Loucy (cell line): ENCODE results near the gene SLC5A10.

Experiments
- H2AFZ ChIP-seq: fragments of 200-600 bp; sonication (generic); 2 replicates; pipeline ENCODE4 v1.6.0; 2016; ENCODE audit warnings: antibody characterized with exemption, mild to moderate bottlenecking, low read length, moderate library complexity
- H3F3A ChIP-seq: fragments of 200-600 bp; 2 replicates; pipeline ENCODE4 v1.6.0; 2016; ENCODE audit warnings: antibody characterized with exemption, low read depth, mild to moderate bottlenecking
- H3K27me3 ChIP-seq: fragments of 200-600 bp; sonication (generic); 2 replicates; pipeline ENCODE4 v1.6.1; 2014; ENCODE audit warnings: low read length, mild to moderate bottlenecking; ENCODE audit not compliant: insufficient read depth, poor library complexity, severe bottlenecking
- H3K36me3 ChIP-seq: fragments of 200-600 bp; sonication (generic); 2 replicates; pipeline ENCODE4 v1.6.1; 2016; ENCODE audit warnings: low read length; ENCODE audit not compliant: insufficient read depth
- H3K4me1 ChIP-seq: fragments of 200-600 bp; sonication (generic); 2 replicates; pipeline ENCODE4 v1.5.1; 2014; ENCODE audit warnings: low read length, mild to moderate bottlenecking; ENCODE audit not compliant: insufficient read depth, poor library complexity, severe bottlenecking
- H3K4me2 ChIP-seq: fragments of 200-600 bp; sonication (generic); 2 replicates; pipeline ENCODE4 v1.6.0; 2014; ENCODE audit warnings: antibody characterized with exemption, low read length, low read depth, mild to moderate bottlenecking; ENCODE audit not compliant: poor library complexity, severe bottlenecking
- H3K4me3 ChIP-seq: fragments of 200-600 bp; sonication (generic); 2 replicates; pipeline ENCODE4 v1.5.1; 2014; ENCODE audit warnings: low read length, mild to moderate bottlenecking, mixed read lengths; ENCODE audit not compliant: poor library complexity, severe bottlenecking
- H3K79me2 ChIP-seq: fragments of 200-600 bp; sonication (generic); 2 replicates; pipeline ENCODE4 v1.6.1; 2014; ENCODE audit warnings: low read length; ENCODE audit not compliant: insufficient read depth
- H3K9ac ChIP-seq: fragments of 200-600 bp; sonication (generic); 2 replicates; pipeline ENCODE4 v1.6.0; 2014; ENCODE audit warnings: mild to moderate bottlenecking, low read depth, low read length, moderate library complexity; ENCODE audit not compliant: poor library complexity, severe bottlenecking
- H3K9me2 ChIP-seq: fragments of 200-600 bp; sonication (generic); replicated peaks from 2 replicates; pipeline ENCODE4 v1.6.1; 2016; ENCODE audit warnings: low read depth, low read length, mixed read lengths
- H3K9me3 ChIP-seq: fragments of 200-600 bp; sonication (generic); 2 replicates; pipeline ENCODE4 v1.6.1; 2014; ENCODE audit warnings: mild to moderate bottlenecking, antibody characterized with exemption, low read length, low read depth; ENCODE audit not compliant: insufficient read depth
- H4K20me1 ChIP-seq: fragments of 200-600 bp; sonication (generic); 2 replicates; pipeline ENCODE4 v1.6.0; 2014; ENCODE audit warnings: antibody characterized with exemption, low read length, mild to moderate bottlenecking; ENCODE audit not compliant: insufficient read depth, poor library complexity, severe bottlenecking
- EZH2phosphoT487 ChIP-seq: fragments of 200-600 bp; IDR thresholded peaks from 2 replicates; pipeline ENCODE4 v1.6.1; 2018; ENCODE audit warnings: antibody characterized with exemption, mild to moderate bottlenecking, moderate library complexity, borderline replicate concordance
- TF ChIP-seq, protein P1 (sequence below): fragments of 200-600 bp; sonication (generic); conservative IDR thresholded peaks from 2 replicates; pipeline ENCODE4 v1.5.1; 2014; ENCODE audit warnings: mild to moderate bottlenecking, antibody characterized with exemption, low read length

Gene SLC5A10

DNA sequence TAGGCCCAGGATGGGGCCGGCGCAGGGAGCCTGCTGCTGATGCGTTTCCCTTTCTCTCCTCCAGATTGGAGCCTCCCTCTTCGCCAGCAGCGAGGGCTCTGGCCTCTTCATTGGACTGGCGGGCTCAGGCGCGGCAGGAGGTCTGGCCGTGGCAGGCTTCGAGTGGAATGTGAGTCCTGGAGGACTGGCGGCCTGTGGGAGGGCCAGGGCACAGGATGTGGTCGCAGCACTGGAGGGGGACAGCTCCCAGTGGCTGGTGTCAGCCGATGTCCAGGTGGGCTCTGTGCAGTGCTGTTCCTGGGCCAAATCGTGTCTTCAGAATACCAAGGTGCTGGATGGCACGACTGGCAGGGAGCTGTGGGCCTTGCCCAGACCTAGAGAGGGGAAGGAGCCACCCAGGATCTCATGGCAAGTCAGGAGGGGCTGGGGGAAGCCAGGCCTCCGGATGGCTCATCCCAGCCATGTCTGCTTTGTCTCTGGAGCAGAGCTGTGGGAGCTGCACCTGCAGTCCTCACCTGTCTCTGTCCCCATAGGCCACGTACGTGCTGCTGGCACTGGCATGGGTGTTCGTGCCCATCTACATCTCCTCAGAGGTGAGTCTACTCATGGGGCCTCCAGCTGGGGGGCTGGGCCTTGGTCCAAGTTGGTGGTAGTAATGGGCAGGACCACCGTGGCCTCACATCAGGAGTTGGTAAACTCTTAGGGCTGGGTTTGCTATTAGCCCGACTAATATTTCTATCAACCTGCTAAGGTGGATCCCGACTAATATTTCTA is 7.3 kb downstream of the SLC5A10 start:
- Histone ChIP-seq H4K20me1 (no peaks in the 10 kb centered on the region), H3K4me3 (no peak overlapping the region), H3K4me2 (no peak overlapping the region), H3K27me3 (no peaks in the 10 kb centered on the region), H3K9ac (no peak overlapping the region), H3K9me2 (no peaks in the 10 kb centered on the region), H3K36me3 (no peaks in the 10 kb centered on the region), H3K4me1 (peaks cover 38% of the 10 kb centered on the region), H2AFZ (no peak overlapping the region), H3K79me2 (no peaks in the 10 kb centered on the region), H3K9me3 (no peaks in the 10 kb centered on the region), H3F3A (no peaks in the 10 kb centered on the region)
- TF ChIP-seq, protein P1, sequence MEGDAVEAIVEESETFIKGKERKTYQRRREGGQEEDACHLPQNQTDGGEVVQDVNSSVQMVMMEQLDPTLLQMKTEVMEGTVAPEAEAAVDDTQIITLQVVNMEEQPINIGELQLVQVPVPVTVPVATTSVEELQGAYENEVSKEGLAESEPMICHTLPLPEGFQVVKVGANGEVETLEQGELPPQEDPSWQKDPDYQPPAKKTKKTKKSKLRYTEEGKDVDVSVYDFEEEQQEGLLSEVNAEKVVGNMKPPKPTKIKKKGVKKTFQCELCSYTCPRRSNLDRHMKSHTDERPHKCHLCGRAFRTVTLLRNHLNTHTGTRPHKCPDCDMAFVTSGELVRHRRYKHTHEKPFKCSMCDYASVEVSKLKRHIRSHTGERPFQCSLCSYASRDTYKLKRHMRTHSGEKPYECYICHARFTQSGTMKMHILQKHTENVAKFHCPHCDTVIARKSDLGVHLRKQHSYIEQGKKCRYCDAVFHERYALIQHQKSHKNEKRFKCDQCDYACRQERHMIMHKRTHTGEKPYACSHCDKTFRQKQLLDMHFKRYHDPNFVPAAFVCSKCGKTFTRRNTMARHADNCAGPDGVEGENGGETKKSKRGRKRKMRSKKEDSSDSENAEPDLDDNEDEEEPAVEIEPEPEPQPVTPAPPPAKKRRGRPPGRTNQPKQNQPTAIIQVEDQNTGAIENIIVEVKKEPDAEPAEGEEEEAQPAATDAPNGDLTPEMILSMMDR = no peak
- TF ChIP-seq EZH2phosphoT487 = no peak

DNA sequence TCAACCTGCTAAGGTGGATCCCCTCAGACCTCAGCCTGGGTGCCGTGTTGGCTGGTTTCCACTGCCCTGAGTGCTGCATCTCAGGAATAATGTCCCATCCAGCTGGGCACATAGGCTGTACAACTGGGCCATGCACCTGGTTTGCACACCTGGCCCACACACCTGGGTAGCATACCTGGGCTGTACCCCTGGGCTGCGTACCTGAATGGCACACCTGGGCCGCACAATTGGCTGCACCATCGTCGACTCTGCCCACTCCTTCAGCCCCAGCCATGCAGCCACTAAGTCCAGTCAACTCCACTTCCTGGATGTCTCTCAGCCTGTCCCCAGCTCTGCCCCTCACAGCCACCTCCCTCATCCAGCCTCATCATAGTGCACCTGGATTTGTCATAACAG is 7.9 kb downstream of the SLC5A10 start:
- peaks cover 38% of the 10 kb centered on the region for H3K4me1 ChIP-seq
- H2AFZ ChIP-seq = no peak overlapping the region
- no peaks in the 10 kb centered on the region for H3K36me3 ChIP-seq
- no peaks in the 10 kb centered on the region for H3K27me3 ChIP-seq
- no peaks in the 10 kb centered on the region for H3K9me3 ChIP-seq
- TF ChIP-seq, protein P1 = no peak
- no peak for TF ChIP-seq EZH2phosphoT487
- no peaks in the 10 kb centered on the region for H3K79me2 ChIP-seq
- H3F3A ChIP-seq = no peaks in the 10 kb centered on the region
- no peak overlapping the region for H3K4me3 ChIP-seq
- H3K9ac ChIP-seq = no peak overlapping the region
- no peaks in the 10 kb centered on the region for H4K20me1 ChIP-seq
- H3K4me2 ChIP-seq = no peak overlapping the region
- H3K9me2 ChIP-seq = no peaks in the 10 kb centered on the region

DNA sequence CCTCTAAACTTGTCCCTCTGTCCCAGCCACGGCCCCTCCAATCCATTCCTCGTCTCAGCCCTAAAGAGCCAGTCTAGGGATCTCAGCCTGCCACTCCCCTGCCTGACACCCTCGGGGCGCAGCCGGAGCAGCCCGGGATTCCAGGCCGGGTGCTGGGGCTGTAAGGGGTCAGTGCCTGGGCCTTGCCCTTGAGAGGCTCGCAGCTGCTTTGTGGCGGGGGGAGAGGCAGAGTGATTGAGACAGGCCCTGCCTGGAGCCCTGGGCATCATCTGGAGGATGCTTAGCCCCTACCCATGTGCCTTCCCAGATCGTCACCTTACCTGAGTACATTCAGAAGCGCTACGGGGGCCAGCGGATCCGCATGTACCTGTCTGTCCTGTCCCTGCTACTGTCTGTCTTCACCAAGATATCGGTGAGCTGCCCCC is 8.3 kb downstream of the SLC5A10 start:
- Histone ChIP-seq H3K9ac (no peak overlapping the region), H3K4me1 (peaks cover 37% of the 10 kb centered on the region), H3F3A (no peaks in the 10 kb centered on the region), H3K79me2 (no peaks in the 10 kb centered on the region), H4K20me1 (no peaks in the 10 kb centered on the region), H3K9me3 (no peaks in the 10 kb centered on the region), H3K4me2 (no peak overlapping the region), H3K36me3 (no peaks in the 10 kb centered on the region), H3K9me2 (no peaks in the 10 kb centered on the region), H3K27me3 (no peaks in the 10 kb centered on the region), H2AFZ (no peak overlapping the region), H3K4me3 (no peak overlapping the region)
- TF ChIP-seq EZH2phosphoT487 = no peak
- TF ChIP-seq, protein P1 = no peak
